KMS-11 (cell line): Measurements from ENCODE around the gene NPTX2.

Experiments
- H2AFZ ChIP-seq: fragments of 200-600 bp; sonication (generic); 2 replicates; pipeline ENCODE4 v1.6.1; 2016; ENCODE audit warnings: antibody characterized with exemption, mixed run types, low read depth
- H3K27ac ChIP-seq: fragments of 200-600 bp; sonication (generic); 2 replicates; pipeline ENCODE4 v1.6.1; 2016; ENCODE audit warnings: mild to moderate bottlenecking, mixed run types
- H3K27me3 ChIP-seq: fragments of 200-600 bp; sonication (generic); 2 replicates; pipeline ENCODE4 v1.6.1; 2017; ENCODE audit warnings: mild to moderate bottlenecking, low read depth, mixed run types, moderate library complexity; ENCODE audit not compliant: insufficient read depth
- H3K36me3 ChIP-seq: fragments of 200-600 bp; sonication (generic); 2 replicates; pipeline ENCODE4 v1.6.1; 2017; ENCODE audit warnings: mild to moderate bottlenecking, mixed run types; ENCODE audit not compliant: insufficient read depth
- H3K4me1 ChIP-seq: fragments of 200-600 bp; sonication (generic); 2 replicates; pipeline ENCODE4 v1.6.1; 2016; ENCODE audit warnings: mild to moderate bottlenecking, low read depth, mixed run types; ENCODE audit not compliant: poor library complexity, severe bottlenecking
- H3K4me2 ChIP-seq: fragments of 200-600 bp; sonication (generic); 2 replicates; pipeline ENCODE4 v1.7.0; 2016; ENCODE audit warnings: mild to moderate bottlenecking, mixed run types
- H3K4me3 ChIP-seq: fragments of 200-600 bp; sonication (generic); IDR thresholded peaks from 2 replicates; pipeline ENCODE4 v1.6.1; 2017; ENCODE audit warnings: low read depth, low read length, mixed read lengths; ENCODE audit not compliant: insufficient read depth
- H3K79me2 ChIP-seq: fragments of 200-600 bp; sonication (generic); 2 replicates; pipeline ENCODE4 v1.6.1; 2016; ENCODE audit warnings: low read depth, mixed run types; ENCODE audit not compliant: insufficient read depth
- H3K9ac ChIP-seq: fragments of 200-600 bp; sonication (generic); 2 replicates; pipeline ENCODE4 v1.6.1; 2016; ENCODE audit warnings: mild to moderate bottlenecking, mixed run types
- H4K20me1 ChIP-seq: fragments of 200-600 bp; sonication (generic); 2 replicates; pipeline ENCODE4 v1.6.1; 2016; ENCODE audit warnings: mild to moderate bottlenecking, mixed run types; ENCODE audit not compliant: insufficient read depth
- CTCF ChIP-seq: fragments of 200-600 bp; sonication (generic); conservative IDR thresholded peaks from 2 replicates; pipeline ENCODE4 v1.6.1; 2017; ENCODE audit warnings: low read depth, mild to moderate bottlenecking, antibody characterized with exemption, low read length, moderate library complexity, mixed read lengths

Gene NPTX2

GRCh38 chr7:98617051-98617959, at the start of gene NPTX2:
NPTX2 (plus strand) TSS chr7:98617285; CDS start chr7:98617462, 177 bp downstream.
- Histone ChIP-seq H3K4me3 (no peak within 1 kb of the TSS), H3K4me1 (no peaks in the 10 kb centered on the region), H2AFZ (no peak within 1 kb of the TSS), H3K27me3 (no peaks in the 10 kb centered on the region; the same call in 1 of the 2 replicates), H3K9ac (no peak within 1 kb of the TSS), H3K79me2 (no peaks in the 10 kb centered on the region), H3K36me3 (no peaks in the 10 kb centered on the region), H3K27ac (no peak within 1 kb of the TSS), H3K4me2 (no peak within 1 kb of the TSS), H4K20me1 (no peaks in the 10 kb centered on the region)
- TF ChIP-seq CTCF: no peak

- Histone ChIP-seq H3K36me3 (no peaks in the 10 kb centered on the region), H4K20me1 (no peaks in the 10 kb centered on the region), H3K9ac (no peak overlapping the region), H3K79me2 (no peaks in the 10 kb centered on the region), H3K27me3 (no peaks in the 10 kb centered on the region), H3K4me1 (no peaks in the 10 kb centered on the region), H3K4me3 (no peak overlapping the region), H3K4me2 (no peak overlapping the region), H3K27ac (no peak overlapping the region), H2AFZ (no peak overlapping the region)
- TF ChIP-seq CTCF: no peak
Observed at GRCh38 chr7:98567991-98568390, 49.1 kb upstream of the NPTX2 start.

- H4K20me1 ChIP-seq: no peaks in the 10 kb centered on the region
- no peaks in the 10 kb centered on the region for H3K27me3 ChIP-seq
- H3K4me2 ChIP-seq: no peak overlapping the region
- no peak overlapping the region for H3K27ac ChIP-seq
- no peak overlapping the region for H3K9ac ChIP-seq
- H3K4me3 ChIP-seq: no peak overlapping the region
- no peak overlapping the region for H2AFZ ChIP-seq
- H3K4me1 ChIP-seq: no peaks in the 10 kb centered on the region
- H3K36me3 ChIP-seq: no peaks in the 10 kb centered on the region
- no peak for TF ChIP-seq CTCF
- H3K79me2 ChIP-seq: no peaks in the 10 kb centered on the region
Observed at GRCh38 chr7:98568891-98569290, 48.2 kb upstream of the NPTX2 start.

- Histone ChIP-seq H4K20me1 (no peaks in the 10 kb centered on the region), H3K27me3 (no peaks in the 10 kb centered on the region), H3K4me2 (no peak overlapping the region), H3K27ac (no peak overlapping the region), H2AFZ (no peak overlapping the region), H3K9ac (no peak overlapping the region), H3K36me3 (0 out of 2 replicates have a peak, but pooled peaks cover 3% of the 10 kb centered on the region), H3K79me2 (no peaks in the 10 kb centered on the region), H3K4me3 (no peak overlapping the region), H3K4me1 (no peaks in the 10 kb centered on the region)
- TF ChIP-seq CTCF: no peak
Observed at GRCh38 chr7:98569691-98570337, 47.3 kb upstream of the NPTX2 start.
